CD4-positive, alpha-beta T cell treated with Interleukin-12 subunit alpha and Interleukin-12 subunit beta, for 1 hour (primary cell): Measurements from ENCODE around the gene OLFM3.

Experiments
- DNase-seq: peaks from one replicate; pipeline ENCODE4 v3.0.0-alpha.2; 2020

The OLFM3 gene

DNA sequence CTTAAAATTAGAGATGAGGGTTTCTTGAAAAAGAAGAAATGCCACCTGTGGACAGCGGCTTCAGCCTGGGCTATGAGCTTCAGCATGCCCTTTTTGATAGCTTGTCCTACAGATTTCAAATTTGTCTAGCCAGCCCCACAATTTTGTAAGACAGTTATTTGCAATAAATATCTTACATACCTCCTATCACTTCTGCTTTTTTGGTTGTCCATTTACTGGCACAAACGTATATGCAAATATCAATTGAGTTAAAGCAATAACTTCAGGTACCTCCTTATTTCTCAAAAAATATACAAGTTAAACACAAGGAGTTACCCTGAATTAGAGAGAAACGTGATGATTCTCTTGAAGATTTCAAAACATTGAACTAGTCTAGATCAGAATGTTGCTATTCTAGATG, 53.5 kb downstream of the OLFM3 start:
- DNase-seq = no peak

DNA sequence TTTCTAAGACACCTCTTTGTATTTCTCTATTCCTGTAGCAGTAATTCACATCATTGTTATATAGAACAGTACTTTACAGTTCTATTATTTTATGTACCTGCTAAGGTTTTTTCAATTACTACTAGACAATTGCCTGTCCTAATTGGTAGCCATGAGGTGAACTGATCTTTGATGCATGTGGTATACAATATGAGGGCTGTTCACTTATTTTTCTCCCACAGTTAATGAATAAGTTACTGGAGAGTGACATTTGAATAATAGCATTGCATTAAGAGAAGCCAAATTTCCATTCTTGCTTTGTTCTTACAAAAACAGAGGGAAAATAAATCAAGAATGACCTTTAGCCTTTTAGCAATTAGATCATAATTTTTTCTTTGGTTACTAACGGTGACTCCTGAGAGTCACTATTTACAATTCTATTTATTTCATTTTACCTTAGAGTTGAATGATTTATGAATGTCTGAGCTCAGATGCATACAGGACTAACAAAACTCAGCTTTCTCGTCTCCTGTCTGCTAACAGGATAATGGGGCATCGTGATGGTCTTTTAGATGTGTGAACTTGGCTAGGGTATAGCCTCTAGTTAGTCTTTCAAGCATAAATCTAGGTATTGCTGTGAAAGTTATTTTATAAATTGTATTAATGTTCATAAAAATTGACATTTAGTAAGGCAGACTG, 54.1 kb downstream of the OLFM3 start:
- no peak for DNase-seq

DNA sequence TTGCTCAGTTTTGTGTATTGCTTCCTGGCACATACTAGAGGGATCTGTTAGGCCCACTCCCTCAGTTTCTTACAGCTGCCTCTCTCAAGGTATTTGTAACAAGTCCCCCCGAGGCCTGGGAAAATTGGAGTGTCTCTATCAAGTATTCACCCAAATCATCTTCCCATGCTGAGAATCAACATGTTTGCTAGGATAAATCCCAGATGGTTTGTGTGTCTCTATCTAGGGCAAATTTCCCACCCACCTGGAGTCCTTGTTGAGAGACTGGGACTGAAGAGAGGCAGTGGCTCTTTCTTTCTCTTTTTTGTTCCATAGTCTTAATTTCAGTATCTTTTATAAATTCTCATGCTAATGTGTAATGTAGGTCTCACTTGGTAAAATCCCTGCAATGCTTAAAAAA, 58.0 kb downstream of the OLFM3 start:
- DNase-seq = no peak

DNA sequence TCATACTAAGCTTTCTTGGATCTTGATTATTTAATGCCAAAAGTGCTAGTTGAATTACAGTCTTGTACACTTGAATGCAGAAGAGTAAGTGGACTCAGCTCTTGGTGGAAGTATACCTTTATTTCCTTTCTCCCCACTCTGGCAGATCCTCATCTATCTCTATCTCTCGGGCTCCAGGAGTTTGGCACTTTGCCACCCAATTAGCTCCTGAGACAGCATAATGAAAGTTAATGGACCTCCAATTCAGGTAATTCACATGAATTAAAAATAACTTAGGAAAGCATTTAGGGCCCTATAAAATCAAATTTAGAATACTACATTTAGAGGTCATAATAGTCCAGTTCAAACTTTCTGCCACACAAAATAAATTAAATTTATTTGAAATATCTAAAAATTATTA, 67.4 kb downstream of the OLFM3 start:
- no peak for DNase-seq

DNA sequence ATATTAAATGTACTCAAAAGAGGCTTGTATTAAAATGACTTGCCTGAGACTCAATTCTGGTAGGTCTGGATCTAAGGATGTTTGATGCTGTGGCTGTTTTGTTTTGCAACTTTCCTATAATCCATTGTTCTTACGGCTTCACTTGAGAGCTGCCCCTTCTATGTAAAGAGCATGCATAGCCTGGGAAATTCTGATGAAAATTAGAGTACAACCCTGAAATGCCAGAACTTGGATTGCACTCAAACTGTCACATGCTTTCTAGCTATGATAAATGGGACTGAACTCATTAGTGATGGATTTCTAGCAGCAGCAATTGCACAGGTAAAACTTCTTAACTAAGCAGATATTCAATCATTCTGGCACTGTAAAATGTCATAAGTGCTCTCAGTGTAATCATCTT, 67.9 kb downstream of the OLFM3 start:
- DNase-seq = no peak

DNA sequence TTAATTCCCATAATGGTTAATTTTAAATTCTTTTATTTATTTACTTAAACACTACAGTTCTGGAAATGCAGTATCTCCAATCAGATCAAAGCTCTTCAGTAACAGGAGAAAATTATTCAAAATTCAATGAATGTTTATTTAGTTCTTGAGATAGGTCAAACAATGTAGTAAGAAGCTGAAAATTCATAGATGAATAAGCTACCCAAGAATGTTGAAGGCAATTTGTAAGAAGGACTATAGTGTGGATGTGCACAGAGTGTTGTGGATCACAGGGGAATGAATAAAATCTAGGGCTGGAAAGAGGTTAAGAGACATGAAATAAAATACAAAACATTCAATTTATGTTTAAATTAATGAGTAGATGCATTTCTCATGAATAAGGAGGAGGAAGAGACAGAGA, 72.0 kb downstream of the OLFM3 start:
- DNase-seq = no peak

DNA sequence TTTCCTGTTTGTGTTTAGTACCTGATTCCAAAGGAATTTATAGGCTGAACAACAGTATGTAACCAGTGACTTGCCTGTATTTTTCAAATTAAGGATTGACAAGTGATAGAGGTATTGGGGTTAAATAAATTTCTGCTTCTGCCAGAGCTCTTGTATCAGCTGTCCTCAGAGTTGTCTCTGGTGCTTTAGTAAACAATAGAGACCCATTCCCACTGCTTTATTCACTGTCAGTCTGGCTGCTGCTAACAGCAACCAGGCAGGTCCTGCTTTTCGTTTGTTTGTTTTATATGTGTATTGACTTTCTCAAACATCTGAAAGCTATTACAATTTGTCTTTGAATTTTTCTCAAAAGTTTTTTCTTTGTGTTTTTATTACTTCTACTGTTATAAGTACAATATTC, 76.1 kb downstream of the OLFM3 start:
- DNase-seq = no peak

DNA sequence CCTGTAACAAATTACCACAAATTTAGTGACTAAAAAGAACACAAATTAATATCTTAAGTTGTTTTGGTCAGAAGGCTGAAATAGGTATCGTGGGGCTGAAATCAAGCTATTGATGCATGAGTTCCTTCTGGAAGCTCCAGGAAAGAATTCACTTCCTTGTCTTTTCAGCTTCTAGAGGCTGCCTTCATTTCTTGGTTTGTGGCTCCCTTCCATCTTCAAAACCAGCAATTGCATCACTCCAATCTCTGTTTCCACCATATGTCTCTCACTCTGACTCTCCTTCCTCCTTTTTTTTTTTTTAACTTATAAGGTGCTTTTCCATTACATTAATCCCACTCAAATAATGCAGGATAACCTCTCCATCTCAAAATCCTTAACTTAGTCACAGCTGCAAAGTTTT, 78.4 kb downstream of the OLFM3 start:
- DNase-seq = no peak

DNA sequence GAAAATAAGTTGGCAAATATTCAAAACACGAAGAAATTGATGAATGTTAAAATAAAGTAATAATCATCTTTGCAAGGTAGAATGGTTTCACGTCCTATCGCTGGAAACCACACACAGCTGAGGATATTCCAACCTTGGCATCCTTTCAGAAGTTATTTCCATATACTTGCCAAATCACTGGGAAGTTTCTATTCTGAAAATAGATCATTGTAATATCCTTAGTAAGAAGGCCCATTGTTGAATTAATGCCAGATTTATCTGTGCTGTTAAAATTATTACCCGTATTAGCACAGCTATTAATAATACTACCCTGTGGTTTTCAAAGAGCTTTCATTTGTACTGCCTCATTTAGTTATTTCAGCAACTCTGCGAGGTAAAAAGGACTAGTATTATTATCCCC, 81.1 kb downstream of the OLFM3 start:
- DNase-seq = no peak

DNA sequence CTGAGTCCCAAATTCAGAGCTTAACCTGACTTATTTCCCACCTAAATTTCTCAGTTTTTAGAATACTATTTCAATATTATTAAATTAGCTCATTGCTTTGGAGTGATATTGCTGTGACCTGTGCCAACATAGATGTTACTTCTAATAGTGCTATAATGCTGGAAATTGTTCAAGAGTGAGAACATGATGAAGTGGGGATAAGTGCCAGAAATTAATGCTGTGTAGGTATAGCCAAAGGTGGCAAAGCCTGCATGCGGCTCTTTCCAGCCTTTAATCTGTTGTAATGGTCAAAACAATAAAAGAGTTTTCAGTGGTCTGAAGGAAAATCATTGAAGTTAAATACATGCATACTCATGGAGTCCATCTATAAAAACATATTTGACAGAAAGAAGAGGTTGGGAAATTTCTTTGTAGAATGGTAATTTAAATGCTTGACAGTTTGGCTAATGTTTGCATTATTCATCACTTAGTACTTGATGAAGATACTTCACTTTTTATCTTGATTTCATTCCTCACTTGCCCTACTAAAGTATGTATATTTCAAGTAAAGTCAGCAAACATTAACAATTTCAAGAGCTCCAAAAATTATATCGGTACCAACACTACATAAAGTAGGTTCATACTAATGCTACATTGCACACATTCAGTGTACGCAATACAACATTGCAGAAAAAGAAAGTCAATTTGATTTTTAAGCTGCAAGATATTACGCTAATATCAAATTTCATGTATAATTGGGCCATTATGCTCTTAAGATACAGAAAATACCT, 82.1 kb downstream of the OLFM3 start:
- no peak for DNase-seq

DNA sequence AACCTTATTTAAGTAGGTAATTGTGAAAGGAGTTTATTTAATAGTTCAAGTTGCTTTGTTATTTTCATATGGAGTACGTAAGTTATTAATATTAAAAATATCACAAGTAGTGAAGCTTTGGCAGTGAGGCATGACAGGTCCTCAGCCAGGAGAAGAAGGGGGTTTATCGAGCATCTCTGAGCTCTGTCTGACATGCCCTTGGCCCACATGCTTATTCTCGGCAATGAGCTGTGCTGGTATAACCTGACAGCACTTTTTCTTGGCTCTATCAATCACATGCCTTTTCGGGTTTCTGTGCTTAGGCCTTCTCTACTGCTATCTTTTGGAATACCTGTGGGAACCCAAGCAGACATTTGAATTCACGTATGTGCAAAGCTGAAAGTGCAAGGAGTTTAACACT, 84.8 kb downstream of the OLFM3 start:
- no peak for DNase-seq

DNA sequence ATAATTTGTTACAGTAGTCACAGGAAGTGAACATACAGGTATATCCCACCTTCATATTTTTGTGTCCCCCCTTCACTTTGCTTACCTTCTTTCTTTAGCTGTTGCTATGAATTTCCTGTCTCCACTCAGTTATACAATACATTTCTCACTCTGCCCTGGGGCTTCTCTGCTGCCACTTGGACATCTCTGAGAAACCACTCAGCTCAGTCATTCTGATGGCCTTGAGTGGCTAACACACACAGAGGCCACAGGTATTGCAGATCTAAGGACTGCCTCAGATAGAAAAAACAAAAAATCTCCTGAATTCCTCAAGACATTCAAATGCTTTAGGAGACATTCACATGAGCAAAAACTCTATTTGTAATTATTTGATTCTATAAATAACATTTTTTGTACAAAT, 87.7 kb downstream of the OLFM3 start:
- DNase-seq = no peak

DNA sequence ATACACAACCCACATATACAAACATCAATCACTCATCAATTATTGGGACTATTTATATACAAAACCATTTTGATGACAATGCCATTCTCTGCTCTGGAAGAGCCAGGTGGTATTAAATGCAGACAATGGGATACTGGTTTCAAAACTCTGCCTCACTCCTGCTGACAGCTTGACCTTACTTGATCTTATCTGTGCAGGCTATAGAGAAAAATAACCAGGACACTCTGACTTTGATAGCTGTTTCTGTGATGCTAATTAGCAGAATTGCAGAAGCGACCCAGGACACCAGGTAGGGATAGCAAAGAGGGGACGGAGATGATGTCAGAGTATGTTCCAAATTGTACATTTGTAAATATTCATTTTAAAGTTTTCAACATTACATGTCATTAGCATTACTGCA, 89.5 kb downstream of the OLFM3 start:
- no peak for DNase-seq

DNA sequence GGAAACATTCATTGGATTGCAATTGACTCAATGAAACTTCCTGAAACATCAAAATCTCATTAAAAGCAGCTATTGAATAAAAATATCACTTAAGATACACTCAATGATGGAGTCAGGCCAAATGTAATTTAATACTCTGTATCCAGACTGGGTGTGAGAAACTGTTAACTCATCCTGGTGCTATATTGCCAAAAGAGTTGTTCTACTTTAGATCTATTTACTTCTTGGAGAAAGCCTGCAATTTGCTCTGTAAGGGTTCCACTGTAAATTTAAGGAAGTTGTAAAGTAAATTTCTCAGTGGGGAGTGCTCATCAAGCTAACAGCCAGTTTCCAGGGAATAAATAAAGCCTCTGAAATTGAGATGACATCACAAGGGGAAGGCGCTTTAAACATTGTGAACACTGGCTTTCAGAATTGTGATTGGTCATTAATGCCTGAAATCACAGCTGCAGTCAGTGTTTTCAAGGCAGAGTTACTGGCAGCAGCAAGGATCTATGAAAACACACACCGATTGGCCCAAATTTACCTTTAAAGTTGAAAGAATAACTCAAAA, 91.4 kb downstream of the OLFM3 start:
- DNase-seq = no peak

DNA sequence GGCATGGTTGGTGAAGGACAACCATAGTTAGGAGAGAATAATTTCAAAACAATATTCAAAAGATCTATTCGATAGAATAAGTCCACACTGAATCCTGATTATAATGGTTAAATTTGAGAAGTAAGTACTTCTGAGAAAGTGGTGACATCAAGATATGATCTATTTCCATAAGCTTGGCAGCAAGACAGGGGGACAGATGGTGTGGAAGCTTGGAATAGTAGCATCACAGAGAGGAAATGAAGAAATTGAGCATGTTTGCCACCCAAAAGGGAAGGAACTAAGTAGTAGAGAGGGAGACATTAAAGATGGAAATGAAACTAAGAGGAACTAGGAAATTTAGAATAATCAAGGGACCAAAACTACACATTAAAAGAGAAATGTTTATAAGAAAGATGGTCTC, 94.5 kb downstream of the OLFM3 start:
- no peak for DNase-seq

DNA sequence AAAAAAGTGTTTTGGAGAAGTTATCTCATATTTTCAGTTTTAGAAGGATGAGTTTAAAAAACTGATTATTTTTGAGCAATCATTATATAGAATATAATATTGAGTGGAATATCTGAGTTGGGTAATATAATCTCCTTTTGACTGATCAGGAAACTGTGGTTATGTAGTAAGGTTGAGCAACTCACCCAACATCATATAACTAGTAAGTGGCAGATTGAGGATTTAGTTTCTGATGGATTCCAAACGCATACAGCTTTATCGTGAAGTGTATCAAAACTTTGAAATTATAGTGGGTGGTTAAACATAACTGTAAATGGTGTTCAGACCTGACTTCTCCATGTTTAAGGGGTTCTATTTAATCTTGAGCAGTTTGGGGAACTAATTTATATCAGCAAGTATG, 98.6 kb downstream of the OLFM3 start:
- no peak for DNase-seq

DNA sequence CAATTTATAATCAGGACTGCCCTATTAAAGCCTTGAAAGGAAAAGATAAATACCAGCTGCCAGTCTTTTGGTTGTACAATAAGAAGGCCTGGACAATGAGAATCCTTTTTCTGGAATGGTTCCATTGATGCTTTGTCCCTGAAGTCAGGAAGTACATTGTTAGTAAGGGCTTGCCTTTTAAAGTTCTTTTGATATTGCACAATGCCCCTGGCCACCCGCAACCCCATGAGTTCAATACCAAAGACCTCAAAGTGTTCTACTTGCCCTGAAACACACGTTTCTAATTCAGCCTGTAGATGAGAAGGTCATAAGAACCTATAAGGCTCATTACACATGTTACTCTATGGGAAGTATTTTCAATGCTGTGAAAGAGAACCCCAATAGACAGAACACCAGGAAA, 112.1 kb downstream of the OLFM3 start:
- DNase-seq = no peak

DNA sequence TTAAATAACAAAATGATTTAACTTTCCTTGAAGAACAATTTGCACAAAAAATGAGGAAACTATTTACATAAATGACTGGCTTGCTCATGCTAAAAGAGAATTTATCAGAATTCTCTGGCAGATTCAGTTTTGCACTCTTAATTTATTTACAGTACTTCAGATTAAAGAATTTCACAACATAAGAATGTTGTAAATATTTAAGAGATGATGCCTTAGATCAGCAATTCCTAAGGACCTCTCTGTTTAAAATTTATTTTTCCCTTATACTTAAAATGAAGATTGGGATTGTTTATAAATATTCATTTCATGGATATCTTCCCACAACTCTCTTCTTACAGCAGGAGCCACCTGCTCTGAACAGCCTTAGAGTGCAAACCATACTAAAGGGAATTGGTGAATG, 120.8 kb downstream of the OLFM3 start:
- DNase-seq = no peak

DNA sequence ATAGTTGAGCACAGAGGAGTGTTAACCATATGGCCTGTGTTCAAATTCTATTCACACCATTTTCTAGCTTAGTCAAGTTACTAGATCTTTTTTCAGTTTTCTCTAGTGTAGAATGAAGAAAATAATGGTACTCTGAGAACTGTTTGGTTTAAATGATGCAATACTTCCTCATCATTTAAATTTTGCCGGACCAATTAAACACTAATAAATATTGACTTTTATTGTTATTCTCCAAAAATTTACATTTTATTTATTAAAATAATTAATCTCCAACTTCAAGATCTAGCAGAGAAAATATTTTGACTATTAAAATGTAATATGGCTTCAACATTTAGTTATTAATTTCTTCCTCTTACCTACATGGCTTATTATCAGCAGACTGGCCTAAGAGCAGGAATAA, 123.1 kb downstream of the OLFM3 start:
- no peak for DNase-seq

DNA sequence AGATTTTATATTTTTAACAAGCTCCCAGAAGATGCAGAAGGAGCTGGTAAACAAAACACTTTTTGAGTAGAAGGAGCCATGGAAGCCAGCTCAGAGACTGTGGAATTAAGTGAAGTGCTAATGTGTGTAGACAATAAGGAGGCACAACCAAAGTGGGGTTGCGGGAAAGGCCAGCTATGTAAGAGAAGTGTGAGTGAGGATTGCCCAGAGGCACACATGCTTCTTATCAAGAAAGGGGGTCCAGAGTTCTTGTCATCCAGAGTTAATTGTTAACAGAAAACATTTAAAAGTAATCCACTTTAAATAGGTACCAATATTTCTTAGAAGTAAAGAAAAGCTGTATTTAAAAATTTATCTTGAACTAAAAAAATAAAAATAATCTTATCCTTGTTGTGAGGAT, 136.8 kb downstream of the OLFM3 start:
- no peak for DNase-seq

DNA sequence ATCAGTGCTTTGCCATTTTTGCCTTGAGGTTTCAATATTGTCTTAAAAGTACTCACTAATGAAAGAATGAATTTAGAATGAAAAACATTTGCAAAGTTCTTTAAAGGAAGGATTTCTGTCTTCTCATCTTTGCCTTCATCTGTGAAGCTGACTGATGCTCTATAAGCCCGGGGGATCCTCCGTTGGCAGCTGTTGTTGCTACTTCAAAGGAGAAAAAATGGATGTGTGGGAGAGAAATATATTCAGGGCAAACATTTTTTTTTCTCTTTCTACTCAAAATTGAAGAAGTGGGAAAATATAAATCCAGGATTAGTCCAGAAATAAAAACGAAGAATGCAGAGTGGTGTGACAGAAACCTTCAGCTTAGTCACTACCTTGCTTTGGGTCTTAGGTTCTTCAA, 142.5 kb downstream of the OLFM3 start:
- no peak for DNase-seq

DNA sequence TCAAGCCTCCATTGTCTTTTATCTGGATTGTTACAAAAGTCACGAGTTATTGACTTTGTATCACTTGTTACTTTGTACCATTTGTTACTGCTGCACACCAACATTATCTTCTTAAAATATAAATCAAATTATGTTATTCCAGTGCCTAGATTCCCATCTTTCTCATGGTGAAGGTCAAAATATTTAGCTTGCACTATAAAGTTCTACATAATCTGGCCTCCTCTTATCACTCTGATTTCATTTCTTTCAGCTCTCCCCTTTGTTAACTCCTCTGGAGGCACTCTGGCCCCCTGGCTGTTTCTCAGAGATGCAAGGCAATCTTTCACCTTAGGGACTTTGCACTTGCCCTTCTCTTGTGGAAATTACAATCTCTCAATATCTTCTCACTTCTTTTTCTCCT, 143.8 kb downstream of the OLFM3 start:
- no peak for DNase-seq

DNA sequence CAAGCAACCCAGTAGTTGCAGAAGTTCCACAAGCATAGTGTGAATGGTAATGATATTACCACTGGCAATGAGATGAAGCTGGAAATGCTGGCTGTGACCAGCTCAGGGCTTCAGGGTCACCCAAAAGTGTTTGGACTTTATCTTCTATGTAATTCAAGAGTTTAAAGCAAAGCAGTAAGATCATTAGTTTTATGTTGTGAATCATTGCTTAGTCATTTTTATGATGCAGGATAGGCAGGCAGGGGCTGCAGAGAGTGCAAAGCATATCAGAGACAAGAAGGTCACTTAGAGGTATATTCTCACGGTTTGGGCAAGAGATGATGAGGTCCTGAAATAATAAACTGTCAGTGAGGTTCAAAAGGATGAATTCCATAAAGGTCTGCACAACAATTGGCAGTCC, 147.4 kb downstream of the OLFM3 start:
- DNase-seq = no peak

DNA sequence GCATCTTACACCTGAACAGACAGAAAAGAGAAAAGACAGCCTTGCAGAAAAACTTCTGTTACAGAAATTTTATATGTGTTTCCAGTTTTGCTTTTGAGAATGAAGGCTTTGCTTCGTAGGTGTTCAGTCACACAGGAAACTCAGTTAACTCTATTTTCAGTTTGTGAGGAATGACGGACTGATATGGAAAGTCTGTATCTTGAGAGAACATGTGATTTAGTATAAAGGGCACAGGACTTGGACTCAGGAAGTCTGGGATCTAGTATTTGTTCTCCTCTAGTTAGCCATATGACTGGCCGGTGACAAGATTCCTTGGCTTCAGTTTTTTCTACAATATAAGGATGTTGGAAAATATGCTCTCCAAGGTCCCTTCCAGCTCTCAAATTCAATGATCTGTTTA, 149.1 kb downstream of the OLFM3 start:
- no peak for DNase-seq

DNA sequence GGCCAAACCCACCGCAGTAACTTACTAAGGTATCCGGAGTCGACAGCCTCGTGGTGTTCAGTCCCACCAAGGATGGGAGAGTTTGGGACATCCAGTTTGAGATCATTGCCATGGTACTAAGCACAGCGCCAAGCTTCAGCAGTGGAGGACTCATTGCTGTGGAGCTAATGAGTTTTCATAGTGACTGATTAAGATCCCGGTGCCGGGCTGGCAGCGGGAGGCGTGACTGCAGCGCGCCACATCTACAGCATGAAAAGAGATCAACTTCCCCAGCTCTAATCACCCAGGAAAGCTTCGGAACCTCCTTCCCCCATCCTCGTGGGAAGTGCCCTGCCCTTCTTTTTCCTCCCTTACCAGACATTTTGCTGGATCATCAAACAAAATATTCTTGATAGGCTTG, 149.9 kb downstream of the OLFM3 start:
- no peak for DNase-seq
